AG04449 (cell line): ENCODE results near the gene CBR3.
"Not testable (repeated sequence)": the region's sequence is repeated elsewhere in the genome, so short reads cannot be mapped to it uniquely, and the experiment has no call there.

Experiments used
- CTCF ChIA-PET: fragments of 350-600 bp; formaldehyde crosslinking; extraction: SDS; loops from one replicate; lab custom pipeline; 2021; ENCODE audit warnings: antibody characterized with exemption; lab: Yijun Ruan, JAX
- POLR2A ChIA-PET: fragments of 400-600, 350-600 bp; formaldehyde crosslinking; extraction: SDS; loops from one replicate; lab custom pipeline; 2020; ENCODE audit warnings: antibody characterized with exemption, inconsistent platforms; lab: Yijun Ruan, JAX
- DNase-seq: peaks from one replicate; pipeline ENCODE4 v3.0.0-alpha.2; 2010; ENCODE audit warnings: low read depth, low spot score
- H3K4me3 ChIP-seq: 2 replicates; pipeline ENCODE4 v1.5.1; 2011; ENCODE audit warnings: low read depth, mild to moderate bottlenecking, control low read depth, low read length
- TF ChIP-seq, protein P1 (sequence below): IDR thresholded peaks from one replicate; pipeline ENCODE4 v1.5.1; 2011; ENCODE audit warnings: mild to moderate bottlenecking, moderate library complexity, low read length, control low read depth, inconsistent platforms; ENCODE audit not compliant: insufficient read depth; ENCODE audit errors: missing control alignments

The CBR3 gene

DNA sequence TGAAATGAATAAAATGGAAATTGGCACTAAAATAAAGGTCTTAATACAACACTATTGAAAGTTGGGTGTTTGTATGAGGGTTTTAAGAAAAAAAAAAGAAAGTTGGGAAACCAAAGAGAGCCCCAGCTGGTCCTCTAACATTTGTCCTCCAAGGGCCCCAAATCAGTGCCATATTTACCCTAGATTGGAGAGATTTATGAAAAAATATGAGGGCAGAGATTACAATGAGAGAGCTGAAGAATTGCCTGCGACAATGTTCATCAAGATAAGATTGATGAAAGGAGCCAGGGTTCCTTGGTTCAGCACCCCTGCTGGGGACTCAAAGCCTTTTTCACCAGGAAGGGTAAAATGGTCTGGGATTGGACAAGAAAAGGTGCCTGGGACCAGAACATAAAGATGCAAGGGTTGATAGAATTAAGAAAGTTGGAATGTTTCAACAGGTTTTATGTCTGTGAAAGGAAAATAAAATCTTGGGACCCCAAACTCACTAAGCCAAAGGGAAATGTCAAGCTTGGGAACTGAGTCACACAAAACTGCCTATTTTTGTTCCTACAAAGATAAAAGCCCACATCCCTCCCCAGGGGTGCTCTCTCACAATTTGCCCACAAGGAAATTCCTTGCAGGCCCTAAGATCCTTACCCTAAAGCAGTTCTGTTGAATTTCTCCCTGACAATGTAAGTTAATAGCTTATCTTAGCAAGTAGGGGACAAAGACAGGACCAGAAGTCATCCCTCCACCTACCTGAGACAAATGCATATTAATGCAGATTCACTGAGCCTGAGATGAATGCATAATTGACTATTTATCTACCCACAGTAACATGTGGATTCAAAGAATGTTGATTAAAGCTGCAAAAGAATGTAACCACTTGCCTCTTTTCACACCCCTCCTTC is 38.2 kb upstream of the CBR3 start:
- no peak overlapping the region for H3K4me3 ChIP-seq
- TF ChIP-seq, protein P1, sequence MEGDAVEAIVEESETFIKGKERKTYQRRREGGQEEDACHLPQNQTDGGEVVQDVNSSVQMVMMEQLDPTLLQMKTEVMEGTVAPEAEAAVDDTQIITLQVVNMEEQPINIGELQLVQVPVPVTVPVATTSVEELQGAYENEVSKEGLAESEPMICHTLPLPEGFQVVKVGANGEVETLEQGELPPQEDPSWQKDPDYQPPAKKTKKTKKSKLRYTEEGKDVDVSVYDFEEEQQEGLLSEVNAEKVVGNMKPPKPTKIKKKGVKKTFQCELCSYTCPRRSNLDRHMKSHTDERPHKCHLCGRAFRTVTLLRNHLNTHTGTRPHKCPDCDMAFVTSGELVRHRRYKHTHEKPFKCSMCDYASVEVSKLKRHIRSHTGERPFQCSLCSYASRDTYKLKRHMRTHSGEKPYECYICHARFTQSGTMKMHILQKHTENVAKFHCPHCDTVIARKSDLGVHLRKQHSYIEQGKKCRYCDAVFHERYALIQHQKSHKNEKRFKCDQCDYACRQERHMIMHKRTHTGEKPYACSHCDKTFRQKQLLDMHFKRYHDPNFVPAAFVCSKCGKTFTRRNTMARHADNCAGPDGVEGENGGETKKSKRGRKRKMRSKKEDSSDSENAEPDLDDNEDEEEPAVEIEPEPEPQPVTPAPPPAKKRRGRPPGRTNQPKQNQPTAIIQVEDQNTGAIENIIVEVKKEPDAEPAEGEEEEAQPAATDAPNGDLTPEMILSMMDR, result no peak
- DNase-seq, result no peak
- POLR2A ChIA-PET, result no interaction called here
- CTCF ChIA-PET, result interaction anchor here (0.7 to 2.4 kb wide), 6 partner anchors 8 to 165 kb away, joined by 3 to 9 read pairs (median 4); no protein-coding TSS in a partner anchor

DNA sequence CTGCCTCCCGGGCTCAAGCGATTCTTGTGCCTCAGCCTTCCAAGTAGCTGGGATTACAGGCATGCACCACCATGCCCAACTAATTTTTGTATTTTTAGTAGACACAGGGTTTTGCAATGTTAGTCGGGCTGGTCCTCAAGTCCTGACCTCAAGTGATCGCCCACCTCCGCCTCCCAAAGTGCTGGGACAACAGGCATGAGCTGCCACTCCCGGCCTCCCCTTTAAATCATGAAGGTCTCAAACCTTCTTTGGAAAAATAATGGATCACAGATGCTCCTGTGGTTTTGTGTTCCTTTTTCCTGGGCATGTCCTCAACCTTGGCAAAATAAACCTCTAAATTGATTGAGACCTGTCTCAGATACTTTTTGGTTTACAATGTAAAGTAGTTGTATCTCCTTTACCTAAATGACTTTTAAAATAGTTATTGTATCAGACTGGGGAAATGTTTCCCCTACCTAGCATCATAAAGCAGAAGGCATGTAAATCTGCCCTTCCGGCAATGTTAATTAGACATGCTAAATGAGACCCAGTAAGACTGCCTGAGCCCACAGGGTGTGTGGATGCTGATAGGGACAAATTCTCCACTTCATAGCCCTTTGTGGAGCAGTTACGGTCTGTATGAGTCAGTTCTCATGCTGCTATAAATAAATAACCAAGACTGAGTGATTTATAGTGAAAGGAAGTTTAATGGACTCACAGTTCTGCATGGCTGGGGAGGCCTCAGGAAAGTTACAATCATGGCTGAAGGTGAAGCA is 37.3 kb upstream of the CBR3 start:
- no peak for DNase-seq
- CTCF ChIA-PET, result interaction anchor here (0.9 to 2.4 kb wide), 3 partner anchors 13 to 164 kb away, joined by 3 to 9 read pairs (median 4); no protein-coding TSS in a partner anchor
- TF ChIP-seq, protein P1, result no peak
- POLR2A ChIA-PET, result no interaction called here
- H3K4me3 ChIP-seq, result no peak overlapping the region

DNA sequence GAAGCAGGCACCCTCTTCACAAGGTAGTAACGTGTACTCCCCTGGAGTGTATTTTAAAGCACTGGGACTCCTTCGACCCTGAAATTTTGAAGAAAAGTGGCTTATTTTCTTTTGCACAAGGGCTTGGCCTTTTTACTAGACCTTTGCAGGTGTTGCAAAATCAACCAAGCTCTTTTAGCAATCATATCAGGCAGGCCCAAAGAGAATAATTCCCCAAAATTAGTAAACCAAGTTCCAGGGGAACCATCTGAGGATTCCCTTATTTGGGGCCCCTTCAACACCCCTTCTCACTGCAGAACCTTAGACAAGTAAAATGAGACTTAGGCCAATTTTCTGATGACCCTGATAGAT is 36.7 kb upstream of the CBR3 start:
- H3K4me3 ChIP-seq, result no peak overlapping the region
- POLR2A ChIA-PET, result no interaction called here
- no peak for DNase-seq
- CTCF ChIA-PET, result interaction anchor here (0.9 to 2.4 kb wide), 2 partner anchors 14 kb away, joined by 3 to 9 read pairs; no protein-coding TSS in a partner anchor
- TF ChIP-seq, protein P1, result no peak

DNA sequence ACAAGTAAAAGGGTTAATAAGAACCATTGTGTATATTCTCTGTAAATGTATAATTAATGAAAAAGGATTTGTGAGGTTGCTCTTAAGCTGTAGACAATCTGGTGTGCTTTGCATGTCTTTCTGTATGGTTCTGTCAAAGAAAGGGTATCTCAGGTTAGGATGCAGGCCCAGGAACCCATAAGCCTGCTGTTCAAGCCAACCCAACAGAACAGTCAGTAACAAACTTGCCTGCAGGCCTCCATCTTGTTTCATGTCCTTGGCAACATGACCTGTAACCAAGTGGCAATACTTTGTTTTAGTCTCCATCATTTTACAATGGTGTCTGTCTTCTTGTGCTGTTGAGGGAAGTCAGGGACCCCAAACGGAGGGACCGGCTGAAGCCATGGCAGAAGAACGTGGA is 35.9 kb upstream of the CBR3 start:
- no peak for DNase-seq
- no peak overlapping the region for H3K4me3 ChIP-seq
- ChIA-PET CTCF (interaction anchor here (0.8 to 2.4 kb wide), 2 partner anchors 13 to 41 kb away, joined by 3 to 9 read pairs; no protein-coding TSS in a partner anchor), POLR2A (no interaction called here)
- TF ChIP-seq, protein P1, result no peak

DNA sequence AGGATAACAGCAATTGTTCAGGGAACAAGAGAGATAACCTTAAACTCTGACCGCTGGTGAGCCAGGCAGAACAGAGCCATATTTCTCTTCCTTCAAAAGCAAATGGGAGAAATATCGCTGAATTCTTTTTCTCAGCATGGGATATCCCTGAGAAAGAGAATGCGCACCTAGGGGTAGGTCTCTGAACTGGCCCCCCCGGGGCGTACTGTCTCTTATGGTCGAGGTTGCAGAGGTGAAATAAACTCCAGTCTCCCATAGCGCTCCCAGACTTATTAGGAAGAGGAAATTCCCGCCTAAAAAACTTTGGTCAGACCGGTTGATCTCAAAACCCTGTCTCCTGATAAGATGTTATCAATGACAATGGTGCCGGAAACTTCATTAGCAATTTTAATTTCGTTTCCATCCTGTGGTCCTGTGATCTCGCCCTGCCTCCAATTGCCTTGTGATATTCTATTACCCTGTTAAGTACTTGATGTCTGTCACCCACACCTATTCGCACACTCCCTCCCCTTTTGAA is 35.1 kb upstream of the CBR3 start:
- POLR2A ChIA-PET, CTCF ChIA-PET, H3K4me3 ChIP-seq, DNase-seq: not testable (repeated sequence)

DNA sequence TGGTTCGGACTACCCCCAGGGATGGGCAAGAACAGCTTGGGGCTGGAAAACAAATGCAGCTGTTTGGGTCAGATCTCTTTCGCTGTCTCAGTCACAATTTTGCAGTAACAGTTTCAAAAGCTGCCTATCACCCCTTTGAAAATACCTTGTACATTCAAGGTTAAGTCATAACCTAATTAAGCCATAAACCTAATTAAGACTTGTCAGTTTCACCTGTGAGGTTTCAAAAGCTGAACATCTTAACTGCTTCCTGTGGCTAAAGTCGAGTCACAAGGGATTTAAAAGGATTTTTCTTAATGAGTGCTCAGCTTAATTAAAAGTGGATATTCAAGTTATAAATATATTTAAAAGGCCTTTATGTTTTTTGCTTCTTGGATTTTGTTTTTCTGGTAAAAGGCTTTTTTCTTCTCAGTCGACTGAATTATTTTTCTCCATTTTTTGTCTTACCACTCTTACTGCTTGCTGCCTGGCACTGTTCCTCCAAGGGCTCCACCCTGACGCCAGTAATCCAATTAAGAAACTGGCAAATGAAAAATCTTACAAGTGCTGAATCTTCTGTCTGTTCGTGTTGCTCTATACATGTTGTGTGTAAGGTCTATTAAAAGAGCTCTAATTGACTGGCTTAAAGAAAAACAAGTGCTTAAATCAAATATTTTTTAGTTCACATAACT is 33.8 kb upstream of the CBR3 start:
- no peak for DNase-seq
- no peak overlapping the region for H3K4me3 ChIP-seq
- CTCF ChIA-PET, result interaction anchor here (0.8 to 2.2 kb wide), 8 partner anchors 8 to 28 kb away, joined by 3 to 8 read pairs (median 3); no protein-coding TSS in a partner anchor
- POLR2A ChIA-PET, result no interaction called here
- TF ChIP-seq, protein P1, result no peak
